Esophagus squamous epithelium (tissue), 4 donors: ENCODE measurements around the gene SLC41A1.

ENCODE experiments used
- CTCF ChIP-seq, 6 experiments: fragments of 450-650 bp in 4 of 6; fragments of 200-600 bp in 2 of 6; sonication (generic) in 2 of 6; IDR thresholded peaks; one replicate each; pipeline ENCODE4 v1.5.1; 2016 to 2019; ENCODE audit warnings: antibody characterized with exemption in 6 of 6, mild to moderate bottlenecking in 4 of 6, moderate library complexity in 4 of 6
- POLR2A ChIP-seq, 4 donors: fragments of 450-650 bp; IDR thresholded peaks; one replicate each; pipeline ENCODE4 v1.6.1; 2017; ENCODE audit warnings: antibody characterized with exemption in 4 of 4, mild to moderate bottlenecking in 4 of 4, moderate library complexity in 3 of 4

GRCh38 chr1:205780335-205780734 is 32.7 kb downstream of the SLC41A1 start:
- TF ChIP-seq CTCF (IDR thresholded peaks at IDR 0.05) (no peak), POLR2A (IDR thresholded peaks at IDR 0.05) (no peak)
